OCI-LY7 (cell line): Measurements from ENCODE around the gene SEMA4D.

ENCODE experiments used
- CTCF ChIP-seq: fragments of 200-600 bp; sonication (generic); conservative IDR thresholded peaks from 2 replicates; pipeline ENCODE4 v1.5.1; 2014; ENCODE audit warnings: mild to moderate bottlenecking, antibody characterized with exemption, low read length, moderate library complexity, mixed read lengths
- EZH2phosphoT487 ChIP-seq: fragments of 200-600 bp; sonication (generic); IDR thresholded peaks from 2 replicates; pipeline ENCODE4 v1.6.1; 2018; ENCODE audit warnings: low read depth, borderline replicate concordance, mild to moderate bottlenecking, mixed run types, antibody characterized with exemption, low read length, moderate library complexity, mixed read lengths

- TF ChIP-seq CTCF, result no peak
- TF ChIP-seq EZH2phosphoT487, result no peak
These were observed 4.2 kb downstream of the SEMA4D start for GRCh38 chr9:89493671-89494070.
